SK-N-SH (cell line): Measurements from ENCODE around the gene SMYD3. TPM values are rescaled to one million over a fixed set of nuclear protein-coding genes. Genes with fewer than 3 reads are reported as not detected.

Experiments
- CTCF ChIA-PET: fragments of 300-600, 350-600 bp; formaldehyde crosslinking; extraction: SDS; loops from one replicate; lab custom pipeline; 2021; lab: Yijun Ruan, JAX
- POLR2A ChIA-PET: fragments of 350-600 bp; sonication (Branson Sonifier 250); formaldehyde crosslinking; extraction: SDS; loops from one replicate; lab custom pipeline; 2020; ENCODE audit warnings: antibody characterized with exemption, inconsistent platforms; lab: Yijun Ruan, JAX
- DNase-seq: peaks from one replicate; pipeline ENCODE4 v3.0.0; 2012
- H2AFZ ChIP-seq: fragments of 200-600 bp; sonication (generic); 2 replicates; pipeline ENCODE4 v1.8.1; 2016; ENCODE audit warnings: antibody characterized with exemption, mild to moderate bottlenecking, low read depth
- H3F3A ChIP-seq: fragments of 200-600 bp; sonication (generic); replicated peaks from 2 replicates; pipeline ENCODE3; 2016; ENCODE audit warnings: antibody characterized with exemption, mild to moderate bottlenecking; ENCODE audit not compliant: insufficient read depth
- H3K27ac ChIP-seq, 2 experiments: fragments of 200-500 bp in 1 of 2; fragments of 200-600 bp in 1 of 2; sonication (Bioruptor generic) in 1 of 2; sonication (generic), shearing (Covaris generic) in 1 of 2; 2 replicates each; pipeline versions ENCODE4 v1.5.1 to v1.6.1; 2014 to 2016; ENCODE audit warnings: low read depth in 2 of 2, inconsistent platforms in 1 of 2, low read length in 1 of 2, mild to moderate bottlenecking in 1 of 2, mixed read lengths in 1 of 2
- H3K27me3 ChIP-seq: fragments of 200-600 bp; sonication (generic), shearing (Covaris generic); 2 replicates; pipeline ENCODE4 v1.6.1; 2016; ENCODE audit warnings: mixed run types; ENCODE audit not compliant: insufficient read depth
- H3K36me3 ChIP-seq, 2 experiments: fragments of 200-500 bp in 1 of 2; fragments of 200-600 bp in 1 of 2; sonication (Bioruptor generic) in 1 of 2; sonication (generic) in 1 of 2; replicated peaks in 1 of 2; 2 replicates each; pipeline versions ENCODE3 to v1.5.1; 2014 to 2016; ENCODE audit warnings: low read length in 1 of 2, mild to moderate bottlenecking in 1 of 2; ENCODE audit not compliant: insufficient read depth in 2 of 2, control insufficient read depth in 1 of 2
- H3K4me1 ChIP-seq, 2 experiments: fragments of 200-500 bp in 1 of 2; fragments of 200-600 bp in 1 of 2; sonication (Bioruptor generic) in 1 of 2; sonication (generic), shearing (Covaris generic) in 1 of 2; 2 replicates each; pipeline versions ENCODE4 v1.5.1 to v1.6.1; 2014 to 2016; ENCODE audit warnings: low read depth in 1 of 2, low read length in 1 of 2, mixed run types in 1 of 2; ENCODE audit not compliant: insufficient read depth in 2 of 2, control insufficient read depth in 1 of 2
- H3K4me2 ChIP-seq: fragments of 200-600 bp; sonication (generic), shearing (Covaris generic); 2 replicates; pipeline ENCODE4 v1.6.1; 2017; ENCODE audit warnings: mixed run types
- H3K4me3 ChIP-seq, 2 experiments: fragments of 200-500 bp in 1 of 2; fragments of 200-600 bp in 1 of 2; sonication (Bioruptor generic) in 1 of 2; sonication (generic), shearing (Covaris generic) in 1 of 2; 2 replicates each; pipeline versions ENCODE4 v1.5.1 to v1.8.1; 2014 to 2016; ENCODE audit warnings: low read depth in 2 of 2, inconsistent platforms in 1 of 2, low read length in 1 of 2, mild to moderate bottlenecking in 1 of 2, mixed read lengths in 1 of 2, moderate library complexity in 1 of 2
- H3K79me2 ChIP-seq: fragments of 200-600 bp; sonication (generic); 2 replicates; pipeline ENCODE4 v1.8.1; 2017; ENCODE audit warnings: mild to moderate bottlenecking; ENCODE audit not compliant: insufficient read depth
- H3K9ac ChIP-seq: fragments of 200-600 bp; sonication (generic); 2 replicates; pipeline ENCODE4 v1.6.1; 2017; ENCODE audit warnings: mixed run types
- H3K9me2 ChIP-seq: fragments of 200-600 bp; sonication (generic); 2 replicates; pipeline ENCODE4 v1.6.1; 2017; ENCODE audit warnings: mixed run types
- H3K9me3 ChIP-seq: fragments of 200-600 bp; sonication (generic); 2 replicates; pipeline ENCODE4 v1.6.1; 2017; ENCODE audit warnings: mixed run types, mild to moderate bottlenecking, moderate library complexity
- H4K20me1 ChIP-seq: fragments of 200-600 bp; sonication (generic); 2 replicates; pipeline ENCODE4 v1.6.1; 2017; ENCODE audit warnings: mild to moderate bottlenecking, mixed run types; ENCODE audit not compliant: insufficient read depth
- CHD2 ChIP-seq: fragments of 150-350 bp; IDR thresholded peaks from 2 replicates; pipeline ENCODE4 v1.6.1; 2018; ENCODE audit warnings: low read length; ENCODE audit not compliant: partially characterized antibody
- EP300 ChIP-seq, 2 experiments: IDR thresholded peaks; 2 replicates each; pipeline versions ENCODE4 v1.4.0 to v1.6.1; 2012; ENCODE audit warnings: borderline replicate concordance in 1 of 2, low read depth in 1 of 2, low read length in 1 of 2
- FOSL2 ChIP-seq: IDR thresholded peaks from 2 replicates; pipeline ENCODE4 v1.4.0; 2012; ENCODE audit warnings: low read depth, mild to moderate bottlenecking, moderate library complexity, borderline replicate concordance
- GABPA ChIP-seq: IDR thresholded peaks from 2 replicates; pipeline ENCODE4 v1.4.0; 2012; ENCODE audit warnings: low read depth, mild to moderate bottlenecking
- MEF2A ChIP-seq: IDR thresholded peaks from 2 replicates; pipeline ENCODE4 v1.4.0; 2012; ENCODE audit warnings: low read depth, borderline replicate concordance
- POLR2AphosphoS5 ChIP-seq: IDR thresholded peaks from 2 replicates; pipeline ENCODE4 v1.6.1; 2012; ENCODE audit warnings: low read depth, low read length
- TEAD4 ChIP-seq: IDR thresholded peaks from 2 replicates; pipeline ENCODE4 v1.4.0; 2012; ENCODE audit warnings: mild to moderate bottlenecking, borderline replicate concordance; ENCODE audit not compliant: insufficient read depth
- YY1 ChIP-seq: IDR thresholded peaks from 2 replicates; pipeline ENCODE4 v1.4.0; 2012; ENCODE audit warnings: low read depth, mild to moderate bottlenecking
- WGBS: methylation state at CpG from one replicate; pipeline ENCODE4 v1.1.6; 2017; ENCODE audit warnings: low lambda C conversion rate; 5-methylcytosine and 5-hydroxymethylcytosine counted together
- polyA plus RNA-seq, 3 experiments: library from polyadenylated mRNA; depleted of rRNA; stranded (reverse); fragments of >200 nt; gene quantifications; 2 replicates each; pipeline ENCODE4 v1.2.3, GENCODE V29; 2012
- TF ChIP-seq, protein P1 (sequence below): IDR thresholded peaks from 2 replicates; pipeline ENCODE4 v1.4.0; 2012; ENCODE audit warnings: low read depth, borderline replicate concordance
- TF ChIP-seq, protein P2 (sequence below): fragments of 150-350 bp; IDR thresholded peaks from 2 replicates; pipeline ENCODE4 v1.6.1; 2017; ENCODE audit warnings: antibody characterized with exemption, low read length, low read depth, borderline replicate concordance
- TF ChIP-seq, protein P3 (sequence below): IDR thresholded peaks from 2 replicates; pipeline ENCODE4; 2012

The SMYD3 gene
- polyA plus RNA-seq, 1 of the 3 experiments (the other 2 are of a cell fraction), result 31.4 TPM

DNA sequence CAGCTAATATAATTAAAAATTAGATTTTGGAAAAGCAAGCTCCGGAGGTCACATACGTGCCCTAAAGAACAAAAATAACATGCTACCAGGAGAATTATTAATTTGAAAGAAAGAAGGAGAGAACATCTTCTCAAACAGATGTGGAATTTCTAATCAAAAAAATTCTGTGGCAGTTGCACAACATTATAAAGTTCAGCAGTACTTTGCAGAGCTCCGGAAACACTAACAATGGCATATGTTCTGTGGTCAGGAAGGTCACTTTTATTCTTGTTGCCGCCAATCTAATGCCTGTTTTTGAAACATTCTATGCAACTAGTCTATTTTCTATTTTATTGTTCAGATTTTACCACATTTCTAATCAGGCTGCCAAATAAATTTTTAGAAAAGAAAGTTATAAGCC, 186.8 kb downstream of the SMYD3 start:
- no peaks in the 10 kb centered on the region for H3K9me3 ChIP-seq
- H2AFZ ChIP-seq, result no peak overlapping the region
- no peak overlapping the region for H3K9ac ChIP-seq
- H3K79me2 ChIP-seq, result no peaks in the 10 kb centered on the region
- H3K27me3 ChIP-seq, result no peaks in the 10 kb centered on the region
- H3F3A ChIP-seq, result peaks cover 13% of the 10 kb centered on the region
- CTCF ChIA-PET, result interaction anchor here (1.0 to 1.2 kb wide), 2 partner anchors 10 to 40 kb away, joined by 3 to 5 read pairs; no protein-coding TSS in a partner anchor
- no peaks in the 10 kb centered on the region for H4K20me1 ChIP-seq
- no peaks in the 10 kb centered on the region for H3K36me3 ChIP-seq
- H3K4me2 ChIP-seq, result no peak overlapping the region
- 92% methylated on average over 4 of the region's 4 CpGs for WGBS
- no peak overlapping the region for H3K4me3 ChIP-seq
- no peak overlapping the region for H3K27ac ChIP-seq
- POLR2A ChIA-PET, result no interaction called here
- no peaks in the 10 kb centered on the region for H3K9me2 ChIP-seq
- TF ChIP-seq CHD2, result no peak
- TF ChIP-seq, protein P1, sequence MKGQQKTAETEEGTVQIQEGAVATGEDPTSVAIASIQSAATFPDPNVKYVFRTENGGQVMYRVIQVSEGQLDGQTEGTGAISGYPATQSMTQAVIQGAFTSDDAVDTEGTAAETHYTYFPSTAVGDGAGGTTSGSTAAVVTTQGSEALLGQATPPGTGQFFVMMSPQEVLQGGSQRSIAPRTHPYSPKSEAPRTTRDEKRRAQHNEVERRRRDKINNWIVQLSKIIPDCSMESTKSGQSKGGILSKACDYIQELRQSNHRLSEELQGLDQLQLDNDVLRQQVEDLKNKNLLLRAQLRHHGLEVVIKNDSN, result no peak
- no peak for DNase-seq
- H3K4me1 ChIP-seq, result peaks cover 4 to 5% of the 10 kb centered on the region in 2 experiments; a peak in 2 of 4 replicates

DNA sequence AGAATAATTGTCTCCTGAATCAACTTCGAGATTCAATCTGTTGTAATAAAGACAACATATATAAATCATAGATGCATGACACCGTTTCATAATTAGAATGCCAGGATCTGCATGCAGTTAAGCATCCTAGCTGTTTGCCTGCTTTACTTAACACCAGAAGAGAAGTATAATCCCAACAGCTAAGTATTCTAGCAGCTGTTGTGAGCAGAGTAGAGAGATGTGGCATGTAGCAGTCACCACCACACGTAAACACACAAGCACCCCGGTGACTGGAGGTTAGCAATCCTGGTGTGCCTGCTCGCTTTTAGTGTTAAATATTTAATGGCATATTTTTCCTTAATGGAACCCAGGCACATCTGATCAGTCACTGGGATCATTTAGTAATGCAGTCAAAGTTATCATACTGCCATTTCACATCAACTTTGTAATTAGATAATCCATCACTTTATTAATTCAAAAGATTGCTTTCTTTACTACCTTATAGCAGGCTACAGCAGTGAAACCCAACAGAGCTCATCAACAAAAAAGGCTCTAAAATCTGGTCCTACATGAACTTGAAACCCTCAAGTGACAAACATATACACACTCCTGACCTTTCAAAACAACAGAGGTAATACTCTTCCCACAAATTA, 187.9 kb downstream of the SMYD3 start:
- 91% methylated on average over 5 of the region's 5 CpGs for whole genome bisulfite sequencing
- CTCF ChIA-PET, result interaction anchor here (1.2 kb wide), 1 partner anchor 9 kb away, joined by 5 read pairs; no protein-coding TSS in a partner anchor
- peaks cover 13% of the 10 kb centered on the region for H3F3A ChIP-seq

More for the DNA sequence above, 187.9 kb downstream of the SMYD3 start:
- Histone ChIP-seq H3K27ac (no peak overlapping the region), H3K79me2 (no peaks in the 10 kb centered on the region), H4K20me1 (no peaks in the 10 kb centered on the region), H3K4me3 (no peak overlapping the region), H3K9me2 (no peaks in the 10 kb centered on the region), H3K9ac (no peak overlapping the region), H3K9me3 (no peaks in the 10 kb centered on the region), H3K36me3 (no peaks in the 10 kb centered on the region), H3K27me3 (no peaks in the 10 kb centered on the region), H3K4me2 (no peak overlapping the region), H3K4me1 (peaks cover 4 to 5% of the 10 kb centered on the region in 2 experiments; a peak in 2 of 4 replicates), H2AFZ (no peak overlapping the region)
- no peak for TF ChIP-seq POLR2AphosphoS5
- TF ChIP-seq, protein P2, sequence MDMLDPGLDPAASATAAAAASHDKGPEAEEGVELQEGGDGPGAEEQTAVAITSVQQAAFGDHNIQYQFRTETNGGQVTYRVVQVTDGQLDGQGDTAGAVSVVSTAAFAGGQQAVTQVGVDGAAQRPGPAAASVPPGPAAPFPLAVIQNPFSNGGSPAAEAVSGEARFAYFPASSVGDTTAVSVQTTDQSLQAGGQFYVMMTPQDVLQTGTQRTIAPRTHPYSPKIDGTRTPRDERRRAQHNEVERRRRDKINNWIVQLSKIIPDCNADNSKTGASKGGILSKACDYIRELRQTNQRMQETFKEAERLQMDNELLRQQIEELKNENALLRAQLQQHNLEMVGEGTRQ, result no peak
- no peak for TF ChIP-seq TEAD4
- TF ChIP-seq, protein P3, sequence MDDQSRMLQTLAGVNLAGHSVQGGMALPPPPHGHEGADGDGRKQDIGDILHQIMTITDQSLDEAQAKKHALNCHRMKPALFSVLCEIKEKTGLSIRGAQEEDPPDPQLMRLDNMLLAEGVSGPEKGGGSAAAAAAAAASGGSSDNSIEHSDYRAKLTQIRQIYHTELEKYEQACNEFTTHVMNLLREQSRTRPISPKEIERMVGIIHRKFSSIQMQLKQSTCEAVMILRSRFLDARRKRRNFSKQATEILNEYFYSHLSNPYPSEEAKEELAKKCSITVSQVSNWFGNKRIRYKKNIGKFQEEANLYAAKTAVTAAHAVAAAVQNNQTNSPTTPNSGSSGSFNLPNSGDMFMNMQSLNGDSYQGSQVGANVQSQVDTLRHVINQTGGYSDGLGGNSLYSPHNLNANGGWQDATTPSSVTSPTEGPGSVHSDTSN, result no peak
- TF ChIP-seq MEF2A, result no peak
- TF ChIP-seq EP300 (IDR thresholded peaks at IDR 0.05; ENCODE audit: borderline replicate concordance in 1 of 2, low read depth in 1 of 2, low read length in 1 of 2), result no peak
- TF ChIP-seq, protein P1, result no peak
- no peak for TF ChIP-seq YY1
- no peak for TF ChIP-seq CHD2
- TF ChIP-seq FOSL2, result no peak
- no peak for TF ChIP-seq GABPA
- POLR2A ChIA-PET, result no interaction called here
- DNase-seq, result peak; percentile 26
